Stimulated activated CD8-positive, alpha-beta memory T cell treated with anti-CD3 and anti-CD28 coated beads, Interleukin-4, amount 100 ng/mL, for 48 hours (primary cell): ENCODE results near the gene MTPN.

Experiments
- DNase-seq: peaks from one replicate; pipeline ENCODE4 v3.0.0-alpha.2; 2020

The MTPN gene

DNA sequence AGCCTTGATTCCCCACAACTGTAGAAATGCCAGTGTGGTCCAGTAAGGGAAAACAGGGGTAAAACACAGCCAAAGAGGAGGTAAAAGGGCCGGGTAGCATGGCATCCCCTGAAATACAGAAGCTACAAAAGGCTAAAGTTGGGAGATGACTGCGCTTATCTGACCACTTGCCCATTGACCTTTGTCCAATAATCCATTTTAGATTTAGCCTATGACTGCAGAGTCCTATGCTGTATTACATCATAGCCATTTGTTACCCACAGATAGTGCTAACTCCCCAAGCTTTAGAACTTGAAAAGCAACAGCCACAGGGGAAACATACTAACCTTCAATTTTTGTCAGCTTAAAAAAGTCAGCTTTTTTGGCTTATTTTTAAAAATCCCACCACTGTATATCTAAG, 26.2 kb downstream of the MTPN start:
- no peak for DNase-seq

DNA sequence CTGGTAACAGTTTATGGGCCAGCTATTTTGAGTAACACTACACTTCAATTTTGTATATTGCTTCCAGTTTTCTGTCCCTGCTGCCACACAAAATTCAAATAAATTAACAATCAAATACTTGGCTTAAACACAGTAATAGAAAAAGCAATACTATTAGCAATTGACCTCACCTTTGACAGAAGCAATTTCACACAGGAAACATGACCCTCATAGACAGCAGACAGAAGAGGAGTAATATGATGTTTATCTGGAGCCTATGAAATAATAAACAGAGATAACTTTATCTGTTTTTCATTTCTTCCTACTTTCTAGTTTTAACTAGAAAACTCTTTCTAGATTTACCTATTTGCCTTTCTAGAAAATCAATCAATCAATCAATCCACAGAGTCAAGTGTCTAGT, 26.7 kb downstream of the MTPN start:
- DNase-seq: no peak

DNA sequence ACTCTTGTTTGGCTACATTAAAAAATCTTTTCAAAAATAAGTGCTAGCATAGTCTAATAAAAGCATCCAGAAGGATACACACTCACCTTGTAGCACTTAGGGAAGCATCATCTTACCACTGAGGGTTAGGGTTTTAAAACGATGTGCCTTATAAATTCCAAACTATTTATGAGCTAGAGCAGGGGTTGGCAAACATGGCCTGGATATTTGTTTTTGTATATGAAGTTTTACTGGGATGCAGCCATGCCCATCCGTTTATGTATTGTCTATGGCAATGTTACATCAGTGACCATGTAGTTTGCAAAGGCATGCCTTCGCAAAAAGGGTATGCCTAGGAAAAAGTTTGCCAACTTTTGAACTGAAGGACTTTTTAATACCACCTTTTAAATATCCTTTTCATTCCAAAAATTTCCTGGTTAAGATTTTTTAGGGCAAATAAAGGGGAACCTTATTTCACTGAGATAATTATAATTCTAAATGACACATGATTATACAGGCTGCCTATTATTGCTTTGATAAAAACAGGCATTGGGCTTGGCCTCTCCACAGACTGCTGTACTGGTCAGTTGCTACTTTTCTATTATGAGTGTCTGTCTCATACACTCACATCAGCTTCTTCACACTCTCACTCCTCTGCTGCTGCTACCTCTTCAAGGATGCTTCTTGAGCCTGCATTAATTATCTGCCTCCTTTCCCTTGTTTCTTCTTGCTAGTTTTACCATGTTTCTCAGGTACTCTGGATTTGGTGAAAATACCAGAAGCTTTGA, 30.7 kb downstream of the MTPN start:
- DNase-seq: no peak

DNA sequence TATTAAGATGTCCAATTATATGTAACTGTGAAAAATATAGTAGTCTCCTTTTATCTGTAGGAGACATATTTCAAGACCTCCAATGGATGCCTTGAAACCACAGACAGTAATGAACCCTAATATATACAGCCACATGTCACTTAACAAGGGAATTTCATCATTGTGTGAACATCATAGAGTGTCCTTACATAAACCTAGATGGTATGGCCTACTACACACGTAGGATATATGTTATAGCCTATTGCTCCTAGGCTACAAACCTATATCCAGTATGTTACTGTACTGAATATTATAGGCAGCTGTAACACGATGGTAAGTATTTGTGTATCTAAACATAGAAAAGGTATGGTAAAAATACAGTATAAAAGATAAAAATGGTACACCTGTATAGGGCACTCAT, 32.4 kb downstream of the MTPN start:
- DNase-seq: no peak

DNA sequence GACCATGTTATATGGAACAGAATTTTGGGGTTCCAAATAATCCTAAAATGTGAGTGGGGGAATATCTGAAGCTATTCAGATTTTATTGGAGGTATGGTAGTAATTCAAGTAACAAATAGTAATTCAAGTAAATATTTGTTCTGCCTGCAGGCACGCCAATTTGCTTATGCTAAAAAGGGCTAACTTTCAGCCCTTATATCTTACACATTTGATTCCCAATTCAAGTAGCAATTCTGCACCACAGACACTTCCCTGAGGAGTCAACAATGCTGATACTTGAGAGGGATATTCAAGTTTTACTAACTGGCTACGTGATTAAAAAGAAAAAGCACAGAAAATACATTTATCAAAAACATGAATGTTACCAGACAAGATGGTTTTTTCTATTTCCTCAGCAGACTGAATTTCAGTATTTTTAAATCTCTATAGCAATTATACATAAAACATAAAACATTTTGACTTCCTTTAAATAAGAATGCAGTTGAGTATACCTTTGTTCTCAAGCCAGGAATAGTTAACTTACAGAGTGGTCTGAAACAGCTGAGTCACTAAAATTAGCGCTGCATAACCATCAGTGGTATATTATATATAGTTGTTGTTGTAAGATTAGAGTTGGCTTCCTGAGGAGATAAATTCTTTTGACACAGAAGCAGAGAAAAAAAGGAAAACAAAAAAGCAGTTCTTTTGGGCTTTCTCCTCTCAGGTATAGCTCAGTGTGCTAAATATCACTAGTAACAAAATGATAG, 33.9 kb downstream of the MTPN start:
- DNase-seq: no peak

DNA sequence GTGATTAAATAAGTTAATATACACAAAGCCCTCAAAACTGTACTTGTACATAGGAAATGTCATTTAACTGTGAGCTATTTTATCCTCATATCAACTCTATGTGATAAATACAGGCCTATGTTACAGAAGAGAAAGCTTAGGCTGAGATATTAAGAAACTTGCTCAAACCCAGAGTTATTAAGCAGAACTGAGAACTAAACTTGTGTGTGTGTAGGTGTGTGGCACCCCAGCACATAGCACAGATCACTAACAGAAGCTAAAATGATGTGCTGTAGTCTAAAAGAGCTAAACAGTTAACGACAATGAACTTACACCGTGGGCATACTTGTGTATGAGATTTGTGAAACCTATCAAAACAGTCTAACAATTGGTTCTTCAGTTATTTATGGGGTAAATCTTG, 34.5 kb downstream of the MTPN start:
- DNase-seq: no peak

DNA sequence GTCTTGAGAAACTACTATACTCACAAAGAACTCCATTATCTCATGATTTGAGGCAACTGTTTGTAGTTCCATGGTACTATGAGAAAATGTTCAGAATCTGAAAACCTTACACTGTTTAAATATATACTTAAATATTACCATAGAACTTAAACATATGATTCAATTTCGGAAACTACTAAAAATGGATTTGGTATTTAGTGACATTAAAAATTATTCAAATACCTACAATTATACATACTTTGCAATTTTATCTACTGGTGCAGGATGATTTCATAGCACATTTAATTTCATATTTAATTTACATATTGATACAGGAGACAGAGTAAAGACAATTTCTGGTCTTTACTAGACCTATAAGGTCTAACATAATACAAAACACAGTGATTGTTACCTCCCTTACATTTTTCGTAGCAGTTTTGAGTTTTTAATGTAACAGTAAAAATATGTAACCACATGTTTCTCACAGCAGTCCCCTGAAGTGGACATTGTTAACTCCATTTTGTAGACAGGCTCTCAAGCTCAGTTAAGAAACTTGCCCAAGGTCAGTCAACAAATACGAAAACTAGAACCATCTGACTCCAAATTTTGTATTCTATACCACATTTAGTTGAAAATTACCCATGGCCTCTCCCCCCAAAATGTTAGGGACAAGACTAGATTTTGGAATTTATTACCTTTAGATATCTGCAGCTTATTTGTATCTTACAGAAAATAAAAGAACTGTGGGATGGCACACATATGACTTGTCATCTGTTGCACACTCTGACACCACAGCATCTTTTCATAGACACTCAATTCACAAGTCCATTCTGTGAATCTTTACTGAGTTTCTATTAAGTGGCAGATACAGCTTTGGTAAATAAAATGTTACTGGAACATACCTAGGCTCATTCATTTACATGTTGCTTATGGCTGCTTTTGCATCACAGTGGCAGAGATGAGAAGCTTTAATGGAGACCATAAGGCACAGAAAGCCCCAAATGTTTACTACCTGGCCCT, 36.8 kb downstream of the MTPN start:
- DNase-seq: no peak

DNA sequence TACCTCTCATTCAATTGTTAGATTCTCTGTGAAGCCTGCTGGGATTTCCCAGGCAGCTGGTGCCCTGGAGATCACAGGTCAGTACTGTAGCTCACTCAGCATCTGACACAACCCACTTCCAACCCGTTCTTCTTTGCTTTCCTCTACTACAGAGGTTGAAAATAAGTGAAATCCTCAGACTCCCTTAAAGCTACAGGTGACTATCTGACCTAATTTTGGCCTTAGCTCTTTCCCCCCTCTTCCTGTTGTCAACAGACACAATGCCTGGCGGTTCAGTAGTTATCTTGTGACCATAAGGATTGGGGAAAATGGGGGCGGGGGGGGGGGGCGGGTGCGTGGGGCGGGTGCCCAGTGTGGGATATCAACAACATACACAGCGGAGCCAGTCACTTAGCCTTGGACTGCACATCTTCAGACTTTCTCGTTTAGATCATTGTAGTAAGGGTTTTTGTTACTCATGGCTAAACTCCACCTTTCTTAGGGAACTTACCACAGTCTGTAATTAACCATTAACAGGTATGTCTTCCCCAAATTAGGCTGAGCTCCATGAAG, 37.8 kb downstream of the MTPN start:
- no peak for DNase-seq

DNA sequence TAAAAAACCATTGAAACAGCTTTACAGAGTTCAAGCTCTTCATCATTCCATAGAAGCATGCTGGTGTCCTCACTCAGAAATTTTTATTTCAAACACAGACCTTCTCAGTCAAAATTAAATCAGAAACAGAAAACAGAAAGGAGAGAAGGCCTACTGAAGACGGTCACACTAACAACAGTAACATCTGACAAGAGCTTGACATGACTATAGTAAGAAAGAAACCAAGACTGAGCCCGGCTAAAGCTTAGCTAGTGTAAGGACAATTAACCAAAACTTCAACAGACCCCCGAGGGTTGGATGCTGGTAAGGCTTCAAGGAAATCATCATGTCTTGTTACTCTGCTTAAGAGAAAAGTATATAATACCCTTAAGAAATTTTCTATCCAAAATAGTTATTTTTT, 38.6 kb downstream of the MTPN start:
- DNase-seq: no peak

DNA sequence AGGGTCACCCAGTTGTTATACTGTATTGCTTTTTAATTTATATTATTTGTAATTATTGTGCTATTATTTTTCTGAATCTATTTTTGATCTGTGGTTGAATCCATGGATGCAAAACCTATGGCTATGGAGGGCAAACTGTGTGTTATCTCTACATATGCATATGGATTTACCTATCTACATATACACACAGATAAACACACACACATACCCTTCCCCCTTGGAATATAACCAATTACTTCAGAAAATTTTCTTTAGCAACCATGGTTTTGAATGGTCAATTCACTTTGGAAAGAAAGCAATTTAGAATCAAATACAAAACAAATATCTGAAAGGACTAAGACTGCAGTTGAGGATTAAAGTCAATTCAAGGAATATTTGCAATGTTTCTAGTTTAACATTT, 39.1 kb downstream of the MTPN start:
- DNase-seq: no peak

DNA sequence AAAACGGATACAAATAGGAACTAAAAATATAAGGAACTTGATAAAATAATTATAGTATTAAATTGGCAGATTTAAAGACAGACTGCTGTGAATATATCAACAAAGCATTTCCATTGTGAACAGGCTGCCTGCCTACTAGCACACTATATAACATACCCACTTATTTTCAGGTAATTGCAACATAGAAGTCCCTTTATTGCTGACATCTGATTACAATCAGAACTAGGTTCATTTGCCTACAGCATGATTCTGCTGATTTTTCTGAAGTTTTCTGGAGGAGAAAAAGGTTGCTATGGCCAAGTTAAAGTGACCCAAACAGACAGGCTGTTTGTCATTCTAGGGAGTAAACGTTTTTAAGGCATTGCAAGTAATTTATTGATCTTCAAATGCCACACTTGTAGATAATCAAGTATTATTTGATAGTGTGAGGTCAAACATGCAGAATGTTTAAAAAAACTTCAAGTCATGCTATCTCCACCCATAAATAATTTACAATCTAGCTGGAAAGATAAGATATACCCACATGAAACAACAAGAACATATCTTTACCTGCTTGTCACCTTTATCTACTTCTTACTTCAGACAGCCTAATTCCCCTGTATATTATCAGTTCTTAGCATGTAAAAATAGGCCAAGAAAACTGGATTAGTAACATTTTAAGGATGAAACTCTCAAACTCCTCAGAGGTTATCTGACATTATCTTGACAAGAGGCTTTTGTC, 40.5 kb downstream of the MTPN start:
- DNase-seq: no peak

DNA sequence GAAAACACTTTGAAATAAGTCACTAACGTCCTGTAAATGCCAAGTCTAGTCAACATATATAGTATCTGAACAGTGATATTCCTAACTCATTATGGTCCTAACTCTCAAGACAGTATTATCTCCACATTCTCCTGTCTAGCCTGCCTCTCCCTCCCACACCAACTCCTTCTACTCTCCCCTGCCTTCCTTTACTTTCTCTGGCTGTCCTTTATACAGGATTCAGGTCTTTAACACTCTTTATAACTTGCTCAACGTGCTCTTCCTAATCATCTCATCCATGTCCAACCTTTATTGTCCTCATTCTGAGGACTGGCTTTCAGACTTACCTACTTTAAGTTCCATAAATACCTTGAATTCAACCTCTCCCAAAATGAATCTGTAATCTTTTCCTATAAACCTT, 42.5 kb downstream of the MTPN start:
- DNase-seq: no peak

DNA sequence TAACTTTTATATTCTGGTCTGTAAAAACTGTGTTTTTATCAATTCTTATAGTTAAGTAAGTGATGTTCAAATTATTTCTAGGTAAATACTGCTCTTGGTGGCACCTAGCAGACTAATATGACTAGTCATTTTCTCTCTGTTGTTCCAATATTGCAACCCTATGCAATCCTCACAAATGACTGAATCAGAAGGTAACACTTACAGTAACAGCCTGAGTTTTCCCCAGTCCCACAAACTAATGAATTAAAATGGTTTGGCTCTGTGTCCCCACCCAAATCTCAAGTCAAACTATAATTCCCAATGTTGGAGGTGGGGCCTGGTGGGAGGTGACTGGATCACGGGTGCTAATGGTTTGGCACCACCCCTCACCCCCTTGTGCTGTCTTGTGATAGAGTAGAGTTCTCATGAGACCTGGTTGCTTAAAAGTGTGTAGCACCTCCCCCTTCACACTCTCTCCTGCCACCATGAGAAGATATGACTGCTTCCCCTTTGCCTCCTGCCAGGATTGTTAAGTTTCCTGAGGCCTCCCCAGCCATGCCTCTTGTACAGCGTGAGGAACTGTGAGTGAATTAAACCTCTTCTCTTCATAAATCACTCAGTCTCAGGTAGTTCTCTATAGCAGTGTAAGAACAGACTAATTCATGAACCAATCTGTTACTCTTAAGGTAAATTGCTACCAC, 43.5 kb downstream of the MTPN start:
- no peak for DNase-seq

DNA sequence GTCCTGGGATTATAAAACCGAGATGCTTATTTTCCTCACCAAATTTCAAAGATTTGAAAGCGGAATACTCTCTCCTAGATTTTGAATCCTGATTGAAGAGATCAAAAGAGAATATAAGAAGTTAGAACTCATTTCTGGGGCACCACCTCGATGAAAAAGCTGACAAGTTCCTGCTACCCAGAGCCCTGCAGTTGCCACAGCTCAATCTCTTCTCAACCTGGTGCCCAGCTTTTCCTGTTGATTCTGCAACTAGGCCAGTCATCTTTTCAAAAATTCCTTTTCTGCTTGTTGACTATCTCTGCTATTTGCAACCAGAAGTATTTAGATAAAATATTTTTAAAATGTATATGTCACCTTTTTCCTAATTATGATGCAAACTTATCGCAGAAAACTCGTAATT, 45.0 kb downstream of the MTPN start:
- no peak for DNase-seq

DNA sequence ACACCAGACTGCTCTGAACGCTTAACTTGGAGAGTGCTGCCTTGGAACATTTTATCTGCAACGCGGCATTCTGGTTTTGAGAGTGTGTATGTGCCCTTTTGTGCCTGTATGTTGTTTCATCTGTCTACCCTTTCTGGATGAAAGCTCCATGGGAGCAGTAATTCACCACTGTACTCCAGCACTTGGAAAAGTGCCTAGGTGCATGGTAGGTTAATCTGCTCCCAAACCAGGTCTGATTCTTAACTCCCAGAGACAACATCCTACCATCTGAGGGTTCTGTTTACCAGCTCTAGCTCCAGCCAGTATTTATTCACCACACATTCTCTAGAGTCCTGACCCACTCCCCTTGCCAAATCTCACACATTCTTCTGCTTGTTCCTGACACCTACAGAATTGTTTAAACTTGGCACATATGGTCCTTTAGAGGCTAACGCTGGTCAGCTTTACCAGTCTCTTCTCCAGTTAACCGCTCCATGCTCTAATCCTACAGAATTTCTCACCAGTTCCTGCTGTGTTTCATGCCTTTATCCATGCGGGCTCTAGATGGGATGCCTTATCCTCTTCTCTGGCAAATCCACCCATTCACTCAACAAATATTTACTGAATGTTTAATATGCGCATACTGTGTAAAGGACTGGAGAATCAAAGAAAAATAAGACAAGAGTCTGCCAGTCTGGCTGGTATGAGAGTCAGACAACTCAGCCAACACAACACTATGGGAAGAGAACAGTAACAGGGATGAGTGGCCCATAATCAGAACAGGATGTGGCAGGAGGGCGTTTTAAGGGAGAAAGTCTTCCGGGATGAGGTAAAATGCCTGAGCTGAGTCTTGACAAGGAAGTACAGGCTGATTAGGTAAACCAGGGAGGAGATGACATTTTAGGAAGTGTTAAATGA, 46.3 kb downstream of the MTPN start:
- DNase-seq: no peak

DNA sequence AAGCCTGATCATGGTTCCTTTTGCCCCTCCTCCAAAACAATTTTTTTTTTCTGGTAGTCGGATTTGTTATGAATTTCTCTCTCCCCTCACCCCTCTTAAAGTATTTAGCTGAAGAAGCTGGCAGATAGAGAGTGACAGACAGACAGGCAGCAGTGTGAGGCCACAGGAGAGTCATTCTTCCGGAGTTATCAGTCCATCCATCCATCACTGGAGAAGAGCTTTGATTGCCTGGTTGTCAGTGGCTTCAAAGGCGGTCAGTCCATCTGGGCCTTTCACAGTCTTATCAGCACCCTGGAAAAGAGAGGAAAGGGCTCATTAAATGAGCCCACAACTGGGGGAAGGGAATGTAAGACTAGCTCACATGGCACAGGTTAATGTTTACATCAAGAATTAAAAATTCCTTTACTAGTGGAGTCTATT, 47.4 kb downstream of the MTPN start:
- DNase-seq: no peak

DNA sequence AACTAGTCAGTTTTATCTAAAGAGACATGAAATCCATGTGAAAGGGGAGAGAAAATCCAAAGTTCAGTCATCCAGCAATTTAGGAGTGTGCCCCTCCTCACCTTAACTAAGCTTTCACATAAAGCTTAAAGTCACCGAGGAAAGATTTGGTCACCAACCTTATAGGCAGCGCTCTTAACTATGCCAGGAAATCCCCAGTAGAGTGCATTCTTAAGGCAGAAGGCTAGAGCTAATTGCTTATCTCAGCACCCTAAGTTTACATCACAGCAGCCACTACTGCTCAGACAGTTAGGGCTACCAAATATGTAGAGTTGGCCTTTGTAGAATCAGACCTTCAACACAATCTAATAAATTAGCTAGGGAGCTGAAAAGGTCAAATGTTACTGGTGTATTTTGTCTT, 47.9 kb downstream of the MTPN start:
- no peak for DNase-seq

DNA sequence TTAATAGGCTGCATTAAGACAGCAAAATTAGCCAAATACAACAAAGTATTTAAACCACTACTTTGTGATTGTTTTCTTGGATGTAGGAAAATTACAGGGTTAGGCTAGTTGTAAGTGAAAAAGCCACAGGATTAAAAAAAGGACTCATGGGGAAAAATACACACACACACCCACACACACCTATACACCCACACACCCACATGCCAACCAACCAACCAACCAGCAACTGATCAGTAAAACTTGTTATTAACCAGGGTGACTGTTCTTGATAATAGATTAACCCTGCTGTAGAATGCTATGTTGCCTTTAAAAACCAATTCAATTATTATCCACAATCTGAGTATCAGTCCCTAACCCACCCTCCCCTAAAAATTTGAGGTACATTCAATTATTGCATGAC, 49.0 kb downstream of the MTPN start:
- no peak for DNase-seq

DNA sequence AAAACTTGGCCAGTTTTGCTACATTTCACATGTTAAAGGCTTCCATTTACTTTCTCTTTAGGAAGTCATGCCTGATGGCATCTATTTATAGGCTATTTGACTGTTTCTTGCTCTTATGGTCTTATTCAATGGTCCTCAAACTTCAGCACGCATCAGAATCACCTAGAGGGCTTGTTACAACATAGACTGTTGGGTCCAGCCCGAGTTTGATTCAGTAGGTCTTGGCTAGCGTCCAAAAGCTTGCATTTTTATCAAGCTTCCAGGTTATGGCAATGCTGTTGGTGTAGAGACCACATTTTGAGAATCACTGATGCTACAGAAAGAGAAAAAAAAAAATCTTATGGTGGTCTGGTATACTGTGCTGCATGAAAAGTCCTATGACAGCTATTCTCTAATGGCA, 51.9 kb downstream of the MTPN start:
- no peak for DNase-seq

DNA sequence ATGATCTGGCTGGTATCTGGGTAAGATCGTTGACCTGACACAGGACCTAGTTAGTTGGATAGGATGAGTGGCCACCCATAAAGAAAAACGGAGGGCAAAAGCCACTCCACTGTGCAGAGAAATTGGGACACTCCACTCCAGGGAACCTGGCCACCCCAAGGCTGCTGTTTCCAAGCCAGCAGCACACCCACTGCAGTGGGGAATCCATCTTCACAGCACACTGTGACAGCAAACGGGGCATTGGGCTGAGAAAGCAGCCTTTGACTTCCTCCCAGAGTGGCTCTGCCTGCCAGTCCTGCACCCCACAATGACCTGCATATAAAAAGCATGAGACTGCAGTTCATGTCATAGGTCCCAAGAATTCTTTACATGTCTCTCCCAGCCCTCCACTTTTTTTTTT, 52.9 kb downstream of the MTPN start:
- DNase-seq: no peak

DNA sequence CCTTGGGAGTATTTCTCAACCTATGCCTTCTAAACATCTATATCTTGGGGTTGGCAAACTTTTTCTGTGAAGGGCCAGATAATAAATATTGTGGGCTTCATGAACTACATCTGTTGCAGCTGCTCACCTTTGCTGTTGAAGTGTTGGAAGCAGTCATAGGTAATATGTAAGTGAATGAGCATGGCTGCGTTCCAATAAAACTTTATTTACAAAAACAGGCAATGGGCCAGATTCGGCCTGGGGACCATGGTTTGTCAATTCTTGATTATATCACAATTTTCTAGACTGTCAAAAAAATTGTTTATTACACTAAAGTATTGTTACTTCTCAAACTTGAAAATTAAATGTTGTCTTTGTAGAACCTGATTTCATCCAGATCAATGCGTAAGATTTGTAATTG, 54.9 kb downstream of the MTPN start:
- no peak for DNase-seq
